Measurements from ENCODE around the gene METRN.

METRN gene

DNA sequence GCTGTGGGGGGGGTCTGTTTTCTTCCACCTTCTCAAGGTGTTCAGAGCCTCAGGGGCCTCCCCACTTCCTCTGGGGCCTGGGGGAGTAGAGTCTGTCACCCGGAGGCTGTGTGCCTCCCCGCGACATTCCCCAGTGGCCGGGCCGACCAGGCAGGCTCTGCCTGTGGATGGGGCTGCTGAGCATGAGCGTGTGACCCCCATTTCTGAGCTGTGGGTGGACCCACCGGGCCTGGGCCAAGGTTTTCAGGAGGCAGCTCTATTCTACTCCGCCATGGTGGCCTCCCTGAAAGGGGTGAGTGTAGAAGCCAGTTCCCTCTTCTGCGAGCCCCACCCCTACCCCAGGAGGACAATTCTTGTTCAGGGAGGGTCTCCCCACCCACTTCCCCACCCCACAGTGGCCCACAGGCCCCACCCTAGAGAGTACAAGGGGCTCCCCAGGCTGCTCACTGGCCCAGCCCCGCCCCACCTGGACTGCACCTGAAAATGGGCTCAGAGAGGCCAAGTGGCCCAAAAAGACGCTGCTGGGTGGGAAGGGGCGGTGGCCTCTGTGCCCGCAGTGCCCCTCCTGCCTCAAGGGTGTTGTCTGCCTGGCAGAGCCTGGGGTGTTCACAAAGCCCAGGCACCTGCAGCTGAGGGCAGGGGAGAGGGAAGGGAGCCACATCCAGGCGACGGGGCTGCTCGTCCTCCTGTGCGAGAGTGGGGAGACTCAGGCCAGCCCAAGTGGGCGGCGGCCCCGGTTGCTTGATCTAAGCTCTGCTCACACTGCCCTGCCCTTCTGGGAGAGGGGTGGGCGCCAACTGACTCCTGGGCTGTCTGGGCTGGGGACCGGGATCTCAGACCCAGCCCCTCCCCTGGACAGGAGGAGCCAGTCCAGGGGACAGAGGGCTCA, 47.0 kb downstream of the METRN start:
- no peak for DNase-seq

DNA sequence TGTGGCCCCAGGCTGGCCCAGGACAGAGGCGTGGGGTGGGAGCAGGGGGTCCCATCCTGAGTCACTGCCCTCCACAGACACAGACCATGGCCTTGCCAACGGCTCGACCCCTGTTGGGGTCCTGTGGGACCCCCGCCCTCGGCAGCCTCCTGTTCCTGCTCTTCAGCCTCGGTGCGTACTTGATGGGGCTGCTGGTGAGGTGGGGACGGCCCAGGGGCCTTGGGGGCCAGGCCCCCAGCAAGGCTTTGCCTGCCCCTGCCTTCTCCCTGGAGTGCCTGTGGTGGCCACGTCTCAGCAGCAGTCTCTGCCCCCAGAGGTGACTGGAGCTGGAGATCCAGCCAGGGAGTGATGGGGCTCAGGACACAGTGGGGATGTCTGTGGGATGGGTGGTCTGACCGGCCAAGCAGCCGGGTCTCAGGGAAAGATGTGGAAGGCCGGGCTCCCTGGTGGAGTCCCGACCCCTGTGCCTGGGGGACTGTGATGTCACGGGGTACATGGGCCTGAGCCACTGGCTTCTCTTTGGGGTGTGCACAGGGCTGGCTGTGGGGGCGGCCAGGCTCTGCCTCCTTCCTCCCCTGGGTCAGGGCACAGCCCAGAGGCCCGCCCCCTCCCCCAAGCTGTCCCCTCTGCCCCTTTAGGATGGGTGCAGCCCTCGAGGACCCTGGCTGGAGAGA, 47.8 kb downstream of the METRN start:
- DNase-seq, result no peak

DNA sequence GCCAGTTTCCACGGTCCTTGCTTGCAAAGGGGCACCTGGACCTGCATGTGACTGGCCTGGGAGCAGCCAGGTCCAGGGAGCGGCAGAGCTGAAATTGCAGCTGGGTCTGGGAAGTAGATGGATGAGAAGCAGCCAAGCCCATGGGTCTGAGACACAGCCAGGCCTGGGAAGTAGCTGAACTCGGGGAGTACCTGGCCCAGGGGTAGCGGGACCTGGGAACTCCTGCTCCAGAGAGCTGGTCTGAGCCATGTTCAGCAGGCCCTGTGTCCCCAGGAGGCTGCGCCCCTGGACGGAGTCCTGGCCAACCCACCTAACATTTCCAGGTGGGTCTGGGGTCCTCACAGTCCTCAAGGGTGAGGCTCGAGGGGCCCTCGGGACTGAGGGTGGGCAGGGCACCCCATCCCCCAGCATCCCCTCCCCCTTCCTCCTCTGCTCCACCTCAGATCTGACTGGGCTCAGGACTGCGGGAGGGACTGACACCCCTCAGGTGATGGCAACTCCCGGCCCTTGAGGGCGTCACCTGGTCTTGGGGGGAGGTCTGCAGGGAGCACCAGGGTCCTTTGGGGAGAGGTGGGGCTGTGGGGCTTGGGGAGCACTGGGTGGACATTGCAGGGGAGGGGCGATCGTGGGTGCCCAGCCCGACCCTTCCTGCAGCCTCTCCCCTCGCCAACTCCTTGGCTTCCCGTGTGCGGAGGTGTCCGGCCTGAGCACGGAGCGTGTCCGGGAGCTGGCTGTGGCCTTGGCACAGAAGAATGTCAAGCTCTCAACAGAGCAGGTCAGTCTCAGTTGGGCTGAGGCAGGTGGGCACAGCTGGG, 48.7 kb downstream of the METRN start:
- DNase-seq, result no peak

DNA sequence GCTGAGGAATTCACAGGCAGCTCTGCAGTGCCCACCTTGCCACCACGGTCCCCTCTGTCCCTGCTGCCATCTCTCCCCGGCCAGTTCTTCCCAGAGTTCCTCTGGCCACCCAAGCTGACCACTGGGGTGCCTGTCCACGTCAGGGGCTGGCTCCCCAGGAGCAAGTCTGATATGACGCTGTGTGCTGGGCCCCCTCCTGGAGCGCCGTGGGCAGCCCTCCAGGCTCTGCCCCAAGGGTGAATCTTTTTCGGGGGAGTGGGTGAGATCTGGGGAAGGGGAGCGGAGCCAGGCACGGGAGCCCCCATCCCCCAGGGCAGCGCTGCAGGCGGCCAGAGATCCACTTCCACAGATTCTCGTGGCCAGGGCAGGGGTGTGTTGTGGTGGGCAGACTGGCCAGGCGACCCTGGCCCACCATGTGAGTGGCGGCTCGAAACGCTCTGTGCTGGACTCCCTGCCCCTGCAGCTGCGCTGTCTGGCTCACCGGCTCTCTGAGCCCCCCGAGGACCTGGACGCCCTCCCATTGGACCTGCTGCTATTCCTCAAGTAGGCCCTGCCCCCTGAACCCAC, 49.3 kb downstream of the METRN start:
- no peak for DNase-seq

DNA sequence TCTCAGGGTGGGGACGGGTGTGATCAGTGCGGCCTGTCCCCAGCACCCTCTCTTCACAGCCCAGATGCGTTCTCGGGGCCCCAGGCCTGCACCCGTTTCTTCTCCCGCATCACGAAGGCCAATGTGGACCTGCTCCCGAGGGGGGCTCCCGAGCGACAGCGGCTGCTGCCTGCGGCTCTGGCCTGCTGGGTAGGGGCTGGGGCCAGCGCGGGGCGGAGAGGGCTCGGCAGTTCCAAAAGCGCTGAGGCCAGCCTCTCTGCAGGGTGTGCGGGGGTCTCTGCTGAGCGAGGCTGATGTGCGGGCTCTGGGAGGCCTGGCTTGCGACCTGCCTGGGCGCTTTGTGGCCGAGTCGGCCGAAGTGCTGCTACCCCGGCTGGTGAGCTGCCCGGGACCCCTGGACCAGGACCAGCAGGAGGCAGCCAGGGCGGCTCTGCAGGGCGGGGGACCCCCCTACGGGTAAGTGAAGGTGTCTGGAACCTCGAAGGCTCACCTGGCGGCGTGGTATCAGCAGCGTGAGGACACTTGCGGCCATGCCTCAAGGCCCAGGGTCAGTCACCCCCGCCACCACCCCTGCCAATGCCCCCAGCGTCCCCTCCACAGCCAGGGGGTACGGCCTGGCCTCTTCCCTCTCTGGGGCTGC, 50.0 kb downstream of the METRN start:
- no peak for DNase-seq

DNA sequence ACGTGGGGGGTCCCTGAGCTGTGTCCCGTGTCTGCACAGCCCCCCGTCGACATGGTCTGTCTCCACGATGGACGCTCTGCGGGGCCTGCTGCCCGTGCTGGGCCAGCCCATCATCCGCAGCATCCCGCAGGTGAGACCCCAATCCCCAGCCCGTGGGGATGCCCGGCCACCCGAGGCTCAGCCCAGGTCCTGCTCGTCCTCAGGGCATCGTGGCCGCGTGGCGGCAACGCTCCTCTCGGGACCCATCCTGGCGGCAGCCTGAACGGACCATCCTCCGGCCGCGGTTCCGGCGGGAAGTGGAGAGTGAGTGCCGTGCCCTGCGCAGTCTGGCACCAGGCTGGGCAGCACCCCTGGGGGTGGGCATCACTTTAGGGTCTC, 50.6 kb downstream of the METRN start:
- no peak for DNase-seq

DNA sequence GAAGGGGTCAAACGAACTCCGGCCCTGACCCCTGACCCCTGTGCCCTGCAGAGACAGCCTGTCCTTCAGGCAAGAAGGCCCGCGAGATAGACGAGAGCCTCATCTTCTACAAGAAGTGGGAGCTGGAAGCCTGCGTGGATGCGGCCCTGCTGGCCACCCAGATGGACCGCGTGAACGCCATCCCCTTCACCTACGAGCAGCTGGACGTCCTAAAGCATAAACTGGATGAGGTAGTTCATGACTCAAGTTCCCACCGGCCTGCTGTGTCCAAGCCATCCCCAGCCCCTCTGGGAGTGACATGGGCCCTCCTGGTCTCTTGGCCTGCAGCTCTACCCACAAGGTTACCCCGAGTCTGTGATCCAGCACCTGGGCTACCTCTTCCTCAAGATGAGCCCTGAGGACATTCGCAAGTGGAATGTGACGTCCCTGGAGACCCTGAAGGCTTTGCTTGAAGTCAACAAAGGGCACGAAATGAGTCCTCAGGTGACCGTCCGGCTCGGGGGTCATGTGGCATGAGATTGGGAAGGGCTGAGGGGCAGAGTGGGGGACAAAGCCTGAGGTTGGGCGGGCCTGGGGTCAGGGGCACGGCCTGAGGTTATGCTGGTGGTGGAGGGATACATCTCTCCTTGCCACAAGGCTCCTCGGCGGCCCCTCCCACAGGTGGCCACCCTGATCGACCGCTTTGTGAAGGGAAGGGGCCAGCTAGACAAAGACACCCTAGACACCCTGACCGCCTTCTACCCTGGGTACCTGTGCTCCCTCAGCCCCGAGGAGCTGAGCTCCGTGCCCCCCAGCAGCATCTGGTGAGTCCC, 51.3 kb downstream of the METRN start:
- DNase-seq, result no peak

DNA sequence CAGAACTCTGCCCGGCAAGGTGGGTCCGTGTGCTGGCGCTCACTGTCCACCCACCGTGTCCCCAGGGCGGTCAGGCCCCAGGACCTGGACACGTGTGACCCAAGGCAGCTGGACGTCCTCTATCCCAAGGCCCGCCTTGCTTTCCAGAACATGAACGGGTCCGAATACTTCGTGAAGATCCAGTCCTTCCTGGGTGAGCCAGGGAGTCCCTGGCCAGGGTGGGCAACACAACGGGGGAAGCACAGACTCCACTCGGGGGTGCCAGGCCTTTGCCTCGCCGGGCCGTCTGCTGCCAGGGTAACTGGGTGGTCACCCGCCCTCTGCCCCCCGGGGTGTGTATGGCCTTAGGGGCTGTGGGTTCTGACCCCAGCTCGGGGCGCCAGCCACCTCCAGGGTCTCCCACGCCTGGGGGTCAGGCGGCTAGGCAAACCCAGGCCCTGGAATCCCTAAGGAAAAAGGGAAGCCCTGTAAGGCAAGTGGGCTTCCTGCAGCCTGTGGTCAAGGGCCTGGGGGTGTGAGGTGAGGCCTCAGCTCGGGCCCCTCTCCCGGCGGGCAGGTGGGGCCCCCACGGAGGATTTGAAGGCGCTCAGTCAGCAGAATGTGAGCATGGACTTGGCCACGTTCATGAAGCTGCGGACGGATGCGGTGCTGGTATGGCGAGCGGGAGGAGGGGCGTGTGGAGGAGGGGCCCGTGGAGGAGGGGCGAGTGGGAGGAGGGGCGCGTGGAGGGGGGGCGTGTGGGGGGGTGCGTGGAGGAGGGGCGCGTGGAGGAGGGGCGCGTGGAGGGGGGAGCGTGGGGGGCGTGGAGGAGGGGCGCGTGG, 52.1 kb downstream of the METRN start:
- DNase-seq, result no peak

DNA sequence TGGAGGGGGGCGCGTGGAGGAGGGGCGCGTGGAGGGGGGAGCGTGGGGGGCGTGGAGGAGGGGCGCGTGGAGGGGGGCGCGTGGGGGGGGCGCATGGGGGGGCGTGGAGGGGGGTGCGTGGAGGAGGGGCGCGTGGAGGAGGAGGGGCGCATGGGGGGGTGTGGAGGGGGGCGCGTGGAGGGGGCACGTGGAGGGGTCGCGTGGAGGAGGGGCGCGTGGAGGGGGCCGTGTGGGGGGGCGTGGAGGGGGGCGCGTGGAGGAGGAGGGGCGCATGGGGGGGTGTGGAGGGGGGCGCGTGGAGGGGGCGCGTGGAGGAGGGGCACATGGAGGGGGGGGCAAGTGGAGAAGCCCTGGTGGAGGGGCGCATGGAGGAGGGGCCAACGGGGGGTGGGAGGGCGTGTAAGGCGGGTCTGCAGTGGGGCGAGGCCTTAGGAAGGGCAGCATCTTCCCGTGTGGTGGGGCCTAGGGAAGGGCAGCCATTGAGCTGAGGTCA, 52.9 kb downstream of the METRN start:
- DNase-seq, result no peak

DNA sequence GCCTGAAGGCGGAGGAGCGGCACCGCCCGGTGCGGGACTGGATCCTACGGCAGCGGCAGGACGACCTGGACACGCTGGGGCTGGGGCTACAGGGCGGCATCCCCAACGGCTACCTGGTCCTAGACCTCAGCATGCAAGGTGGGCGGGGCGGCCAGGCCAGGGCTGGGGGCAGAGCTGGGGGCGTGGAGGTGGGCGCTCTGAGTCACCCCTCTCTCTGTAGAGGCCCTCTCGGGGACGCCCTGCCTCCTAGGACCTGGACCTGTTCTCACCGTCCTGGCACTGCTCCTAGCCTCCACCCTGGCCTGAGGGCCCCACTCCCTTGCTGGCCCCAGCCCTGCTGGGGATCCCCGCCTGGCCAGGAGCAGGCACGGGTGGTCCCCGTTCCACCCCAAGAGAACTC, 53.5 kb downstream of the METRN start:
- DNase-seq, result no peak

Measured in NCI-H2171 (cell line).